GM23338 (cell line): ENCODE data around the gene PHLDB1. TPM values are rescaled to one million over a fixed set of nuclear protein-coding genes. Genes with fewer than 3 reads are reported as not detected.
"Not testable (repeated sequence)": the region's sequence is repeated elsewhere in the genome, so short reads cannot be mapped to it uniquely, and the experiment has no call there.

Experiments used
- ATAC-seq: fragments of 200-7000 bp; cut with Tn5 transposase; 3 replicates; pipeline ENCODE4 v1.9.1; 2020
- DNase-seq: peaks from one replicate; pipeline ENCODE4 v3.0.0-alpha.2; 2015; ENCODE audit warnings: low spot score
- H2AFZ ChIP-seq: fragments of 200-600 bp; sonication (generic); 2 replicates; pipeline ENCODE4 v1.8.0; 2016; ENCODE audit warnings: antibody characterized with exemption, mild to moderate bottlenecking, moderate library complexity
- H3F3A ChIP-seq: fragments of 200-600 bp; sonication (generic); replicated peaks from 2 replicates; pipeline ENCODE4 v1.8.0; 2017; ENCODE audit warnings: antibody characterized with exemption, mixed run types, low read depth
- H3K27ac ChIP-seq: fragments of 200-600 bp; sonication (generic); 2 replicates; pipeline ENCODE4 v1.6.1; 2016; ENCODE audit warnings: low read depth
- H3K27me3 ChIP-seq: fragments of 200-600 bp; sonication (generic); 2 replicates; pipeline ENCODE4 v1.8.0; 2016; ENCODE audit warnings: mild to moderate bottlenecking, mixed run types, moderate library complexity; ENCODE audit not compliant: insufficient read depth
- H3K36me3 ChIP-seq: fragments of 200-600 bp; sonication (generic); 2 replicates; pipeline ENCODE4 v1.8.0; 2016; ENCODE audit warnings: mild to moderate bottlenecking; ENCODE audit not compliant: insufficient read depth
- H3K4me1 ChIP-seq: fragments of 200-600 bp; sonication (generic); 2 replicates; pipeline ENCODE4 v1.8.0; 2016; ENCODE audit warnings: mild to moderate bottlenecking, moderate library complexity; ENCODE audit not compliant: insufficient read depth
- H3K4me2 ChIP-seq: fragments of 200-600 bp; sonication (generic); 2 replicates; pipeline ENCODE4 v1.7.1; 2017; ENCODE audit warnings: mixed run types
- H3K4me3 ChIP-seq: fragments of 200-600 bp; sonication (generic); 2 replicates; pipeline ENCODE4 v1.6.1; 2016; ENCODE audit warnings: mixed run types
- H3K79me2 ChIP-seq: fragments of 200-600 bp; sonication (generic); replicated peaks from 2 replicates; pipeline ENCODE4 v1.8.0; 2017; ENCODE audit warnings: mild to moderate bottlenecking; ENCODE audit not compliant: insufficient read depth
- H3K9me2 ChIP-seq: fragments of 200-600 bp; sonication (generic); 2 replicates; pipeline ENCODE4 v1.8.0; 2017; ENCODE audit not compliant: insufficient read depth
- H4K20me1 ChIP-seq: fragments of 200-600 bp; sonication (generic); replicated peaks from 2 replicates; pipeline ENCODE4 v1.8.0; 2017; ENCODE audit warnings: mild to moderate bottlenecking; ENCODE audit not compliant: insufficient read depth
- H3K27ac Mint-ChIP-seq: 2 replicates; pipeline ENCODE4 v1.8.0; 2020; ENCODE audit warnings: inconsistent platforms, mild to moderate bottlenecking, moderate library complexity, mixed read lengths
- H3K27me3 Mint-ChIP-seq: 3 replicates; pipeline ENCODE4 v1.8.0; 2022; ENCODE audit warnings: low read depth, mild to moderate bottlenecking, moderate library complexity, mixed read lengths, inconsistent platforms; ENCODE audit not compliant: insufficient read depth, poor library complexity
- H3K36me3 Mint-ChIP-seq: 3 replicates; pipeline ENCODE4 v1.8.0; 2021; ENCODE audit warnings: low read depth, mild to moderate bottlenecking, inconsistent platforms, moderate library complexity, mixed read lengths
- H3K4me1 Mint-ChIP-seq: 3 replicates; pipeline ENCODE4 v1.8.0; 2020; ENCODE audit warnings: mild to moderate bottlenecking, inconsistent platforms, mixed read lengths
- H3K4me3 Mint-ChIP-seq: 3 replicates; pipeline ENCODE4 v1.8.0; 2021; ENCODE audit warnings: moderate library complexity, mild to moderate bottlenecking, inconsistent platforms, mixed read lengths
- H3K9me3 Mint-ChIP-seq: 3 replicates; pipeline ENCODE4 v1.8.0; 2020; ENCODE audit warnings: moderate library complexity, mild to moderate bottlenecking, inconsistent platforms, mixed read lengths
- CTCF ChIP-seq, 2 experiments: fragments of 200-600 bp in 1 of 2; sonication (generic) in 1 of 2; conservative IDR thresholded peaks; 2 replicates each; pipeline versions ENCODE4 v1.5.1 to v1.6.1; 2016 to 2017; ENCODE audit warnings: antibody characterized with exemption in 2 of 2, low read depth in 2 of 2, mild to moderate bottlenecking in 2 of 2, moderate library complexity in 1 of 2
- ETS1 ChIP-seq: IDR thresholded peaks from 2 replicates; pipeline ENCODE4 v1.6.1; 2016; ENCODE audit warnings: antibody characterized with exemption
- EZH2 ChIP-seq: fragments of 200-600 bp; sonication (generic); IDR thresholded peaks from one replicate; pipeline ENCODE4 v1.8.0; 2017; ENCODE audit warnings: antibody characterized with exemption, mild to moderate bottlenecking, low read depth; ENCODE audit not compliant: unreplicated experiment
- POLR2AphosphoS5 ChIP-seq: IDR thresholded peaks from 2 replicates; pipeline ENCODE4 v1.6.1; 2016; ENCODE audit warnings: antibody characterized with exemption, low read depth
- REST ChIP-seq: IDR thresholded peaks from one replicate; pipeline ENCODE4 v1.6.1; 2018; ENCODE audit warnings: antibody characterized with exemption; ENCODE audit not compliant: unreplicated experiment
- ZNF114 ChIP-seq: fragments of 250-450 bp; sonication (Bioruptor Pico); IDR thresholded peaks from 2 replicates; pipeline ENCODE4 v1.5.0; 2020; ENCODE audit warnings: mild to moderate bottlenecking, moderate library complexity
- ZNF331 ChIP-seq: fragments of 250-450 bp; sonication (Bioruptor Pico); IDR thresholded peaks from 2 replicates; pipeline ENCODE4 v1.5.0; 2020; ENCODE audit warnings: low read depth, mild to moderate bottlenecking, moderate library complexity
- polyA plus RNA-seq: library from polyadenylated mRNA; unstranded; fragments of >200 nt; fragmentation: Nextera tagmentation; extraction: Ambion mirVana; gene quantifications from 2 replicates; pipeline ENCODE4 v1.2.1, GENCODE V29; 2016
- total RNA-seq: library from RNA; depleted of rRNA; stranded (reverse); fragments of >200 nt; shearing (Covaris generic); gene quantifications from 2 replicates; pipeline ENCODE4 v1.2.3, GENCODE V29; 2014

PHLDB1 gene
- total and polyA plus RNA-seq, 2 experiments from 2014 or later, result 46.0 to 85.2 TPM

GRCh38 chr11:118610773-118611432 lies 3.5 kb downstream of the PHLDB1 start (continued):
- TF ChIP-seq ETS1 (no peak), EZH2 (peak; percentile 62), ZNF114 (CRISPR knock-in tag) (no peak), ZNF331 (CRISPR knock-in tag) (no peak)

- peaks cover 58% of the 10 kb centered on the region for H3K4me1 Mint-ChIP-seq
- 0 out of 2 replicates have a peak overlapping the region, but pooled peaks have one; percentile 2 for H3K4me2 ChIP-seq
- not testable (repeated sequence) for H3K4me3 ChIP-seq, ATAC-seq, H3K36me3 Mint-ChIP-seq, DNase-seq, H4K20me1 ChIP-seq, H3K9me2 ChIP-seq, H3K27ac ChIP-seq, H2AFZ ChIP-seq, H3K36me3 ChIP-seq, H3K79me2 ChIP-seq, H3F3A ChIP-seq, H3K27ac Mint-ChIP-seq, H3K9me3 Mint-ChIP-seq
- H3K4me1 ChIP-seq, result peaks cover 53% of the 10 kb centered on the region
- H3K27me3 Mint-ChIP-seq, result peaks cover 57% of the 10 kb centered on the region
- peak overlapping the region; percentile 58 for H3K4me3 Mint-ChIP-seq
- H3K27me3 ChIP-seq, result peaks cover 55% of the 10 kb centered on the region
These were observed 4.0 kb downstream of the PHLDB1 start for GRCh38 chr11:118611433-118611795.

- Histone ChIP-seq H3K27ac (no peak overlapping the region; the same call in 1 of the 2 replicates), H3K4me1 (peaks cover 51% of the 10 kb centered on the region), H3K4me2 (0 out of 2 replicates have a peak overlapping the region, but pooled peaks have one; percentile 33), H3K4me3 (no peak overlapping the region), H3K79me2 (no peaks in the 10 kb centered on the region), H3K9me2 (no peaks in the 10 kb centered on the region), H4K20me1 (no peaks in the 10 kb centered on the region), H3K36me3 (no peaks in the 10 kb centered on the region), H3K27me3 (peaks cover 46% of the 10 kb centered on the region), H2AFZ (peak overlapping the region; percentile 14; the same call in 1 of the 2 replicates), H3F3A (peaks cover 10% of the 10 kb centered on the region)
- ATAC-seq (no peak), DNase-seq (peak; percentile 62)
- Mint-ChIP-seq H3K9me3 (peaks cover 3% of the 10 kb centered on the region; the same call in 2 of the 3 replicates), H3K27me3 (peaks cover 47% of the 10 kb centered on the region), H3K36me3 (peaks cover 4% of the 10 kb centered on the region; the same call in 1 of the 3 replicates), H3K4me1 (peaks cover 61% of the 10 kb centered on the region), H3K27ac (no peak overlapping the region), H3K4me3 (no peak overlapping the region; the same call in 2 of the 3 replicates)
- TF ChIP-seq POLR2AphosphoS5 (no peak), EZH2 (no peak), CTCF (conservative IDR thresholded peaks at IDR 0.05; ENCODE audit: low read depth in 2 of 2) (no peak), REST (no peak)
These were observed 5.0 kb downstream of the PHLDB1 start for GRCh38 chr11:118612378-118612777.
